SW 1271 (cell line): ENCODE data around the gene TMEM187.

ENCODE experiments used
- DNase-seq, 2 experiments: peaks; one replicate each; lab custom pipeline; 2025; lab: John Stamatoyannopoulos, UW

TMEM187 gene

DNA sequence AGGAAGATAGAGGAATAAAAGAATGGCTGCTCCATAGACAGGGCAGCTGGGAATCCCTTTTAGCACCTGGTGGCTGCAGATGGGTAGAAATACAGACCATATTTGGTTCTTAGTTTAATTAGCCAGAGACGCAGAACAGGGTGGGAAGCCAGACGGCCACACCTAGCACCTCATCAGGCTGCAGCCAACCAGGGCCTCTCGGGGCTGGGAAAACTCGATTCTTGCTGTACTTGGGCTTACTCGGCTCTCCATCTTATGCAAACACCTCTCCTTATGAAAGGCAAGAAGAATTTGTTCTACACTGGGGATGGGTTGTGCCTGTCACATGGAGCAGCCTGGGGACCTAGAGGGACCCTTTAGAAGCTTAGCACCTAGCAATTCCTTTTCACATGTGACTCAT, 27.5 kb downstream of the TMEM187 start:
- no peak for DNase-seq

DNA sequence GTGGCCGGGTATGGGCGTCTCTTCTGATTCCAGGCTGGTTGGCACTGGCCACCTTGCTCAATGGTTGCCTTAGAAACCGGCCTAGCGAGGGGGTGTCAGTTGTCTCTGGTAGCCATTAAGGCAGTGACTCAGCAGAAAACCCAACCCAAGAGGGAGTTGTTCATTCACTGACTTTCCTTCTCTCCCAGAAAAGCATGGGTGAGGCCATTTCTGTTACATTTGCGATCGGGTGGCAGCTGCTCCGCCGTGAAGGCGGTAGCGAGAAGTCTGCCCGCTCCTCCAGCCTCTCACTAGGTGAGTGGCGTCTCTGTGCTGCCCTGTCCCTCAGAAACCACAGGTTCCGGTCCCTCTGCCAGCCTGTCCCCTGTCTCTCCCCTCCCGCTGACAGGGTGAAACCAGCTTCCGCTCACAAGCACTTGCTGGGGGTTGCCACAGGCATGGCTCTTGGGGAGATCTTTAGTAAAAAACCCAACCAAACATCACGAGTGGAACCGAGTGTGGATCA, 29.7 kb downstream of the TMEM187 start:
- DNase-seq = no peak

DNA sequence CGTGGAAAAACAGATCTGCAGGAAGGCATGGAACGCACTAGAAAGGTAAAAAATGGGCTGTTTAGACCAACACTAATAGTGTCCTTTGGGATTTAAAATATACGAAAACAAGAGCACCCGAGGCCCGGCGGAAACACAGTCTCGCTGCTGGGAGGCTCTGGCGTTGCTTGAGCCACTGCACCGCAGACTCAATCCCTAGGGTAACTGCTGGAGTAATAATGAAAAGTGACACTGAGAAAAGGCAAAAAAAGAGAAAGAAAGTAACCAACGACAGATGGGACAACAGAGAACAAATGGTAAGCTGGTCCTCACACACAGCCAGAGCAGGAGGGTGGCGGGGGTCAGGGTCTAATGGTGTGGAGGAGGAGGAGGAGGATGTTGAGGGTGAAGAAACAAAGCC, 31.8 kb downstream of the TMEM187 start:
- no peak for DNase-seq

DNA sequence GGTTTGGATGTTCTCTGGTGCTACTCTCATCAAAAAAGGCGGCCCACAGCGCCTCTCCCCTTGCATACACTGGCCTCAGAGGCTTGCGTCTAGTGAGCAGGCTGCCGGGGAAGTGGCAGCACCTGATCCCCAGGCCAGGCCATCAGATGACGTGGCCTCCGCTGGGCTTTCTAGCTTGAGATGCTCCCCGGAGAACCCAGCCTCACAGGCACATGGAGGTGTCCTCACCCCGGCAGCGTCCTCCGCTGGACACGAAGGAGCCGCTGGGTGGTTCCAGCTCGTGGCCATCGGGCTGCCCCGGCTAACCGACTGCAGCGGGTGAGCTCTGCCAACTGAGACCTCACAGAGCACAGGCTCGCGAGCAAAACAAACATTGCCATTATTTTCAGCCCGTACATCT, 34.4 kb downstream of the TMEM187 start:
- DNase-seq = no peak

DNA sequence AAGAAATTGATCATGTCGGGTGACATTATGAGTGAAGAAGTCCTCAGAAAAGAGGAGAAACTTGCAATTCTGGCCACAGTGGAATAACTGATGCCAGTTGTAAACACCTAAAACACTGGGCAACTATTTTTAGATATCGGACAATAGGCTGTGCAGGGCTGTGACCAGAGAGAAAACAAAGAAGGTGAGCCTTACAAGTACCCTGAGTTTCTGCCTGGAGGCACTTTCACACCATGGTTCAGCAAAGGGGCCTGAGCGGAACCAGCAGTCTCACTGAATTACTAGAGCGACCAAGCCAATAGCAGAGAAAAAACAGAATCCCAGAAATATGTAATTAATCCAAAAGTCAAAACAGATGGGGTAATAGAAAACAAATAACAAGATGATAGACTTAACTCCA, 36.0 kb downstream of the TMEM187 start:
- no peak for DNase-seq

DNA sequence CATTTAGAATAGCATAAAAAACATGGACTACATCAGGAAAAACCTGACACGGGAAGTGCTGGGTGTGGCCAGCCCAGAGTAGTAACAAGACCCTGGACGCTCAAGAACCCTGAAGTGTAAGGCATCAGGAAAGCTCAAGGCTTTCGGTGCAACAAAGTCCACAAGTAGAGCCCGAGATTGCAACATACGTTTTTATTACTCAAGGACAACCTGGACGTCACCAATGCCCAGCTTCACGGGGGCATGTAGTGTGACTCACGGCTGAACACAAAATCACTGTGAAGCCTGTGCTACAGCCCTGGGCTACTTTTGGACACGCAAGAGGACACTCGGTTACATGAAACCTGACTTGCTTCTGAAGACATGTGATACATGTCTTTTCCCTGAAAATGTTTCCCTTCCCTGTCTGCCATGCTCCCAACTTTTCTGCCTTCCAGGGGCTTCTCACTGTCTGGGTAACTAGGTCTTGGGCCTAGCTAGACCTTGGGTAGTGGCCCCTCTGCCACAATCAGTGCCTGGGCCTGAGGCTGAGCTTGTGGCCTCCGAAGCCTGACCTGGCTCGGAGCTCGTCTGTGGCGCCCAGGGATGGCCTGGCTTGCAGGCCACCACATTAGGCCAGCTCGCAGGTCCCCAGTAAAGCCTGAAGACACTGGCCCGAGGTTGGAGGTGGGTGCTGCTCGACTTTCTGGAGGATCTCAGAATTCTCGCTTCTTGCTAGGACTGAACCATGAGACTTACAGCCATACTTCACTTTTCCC, 38.0 kb downstream of the TMEM187 start:
- DNase-seq = no peak

DNA sequence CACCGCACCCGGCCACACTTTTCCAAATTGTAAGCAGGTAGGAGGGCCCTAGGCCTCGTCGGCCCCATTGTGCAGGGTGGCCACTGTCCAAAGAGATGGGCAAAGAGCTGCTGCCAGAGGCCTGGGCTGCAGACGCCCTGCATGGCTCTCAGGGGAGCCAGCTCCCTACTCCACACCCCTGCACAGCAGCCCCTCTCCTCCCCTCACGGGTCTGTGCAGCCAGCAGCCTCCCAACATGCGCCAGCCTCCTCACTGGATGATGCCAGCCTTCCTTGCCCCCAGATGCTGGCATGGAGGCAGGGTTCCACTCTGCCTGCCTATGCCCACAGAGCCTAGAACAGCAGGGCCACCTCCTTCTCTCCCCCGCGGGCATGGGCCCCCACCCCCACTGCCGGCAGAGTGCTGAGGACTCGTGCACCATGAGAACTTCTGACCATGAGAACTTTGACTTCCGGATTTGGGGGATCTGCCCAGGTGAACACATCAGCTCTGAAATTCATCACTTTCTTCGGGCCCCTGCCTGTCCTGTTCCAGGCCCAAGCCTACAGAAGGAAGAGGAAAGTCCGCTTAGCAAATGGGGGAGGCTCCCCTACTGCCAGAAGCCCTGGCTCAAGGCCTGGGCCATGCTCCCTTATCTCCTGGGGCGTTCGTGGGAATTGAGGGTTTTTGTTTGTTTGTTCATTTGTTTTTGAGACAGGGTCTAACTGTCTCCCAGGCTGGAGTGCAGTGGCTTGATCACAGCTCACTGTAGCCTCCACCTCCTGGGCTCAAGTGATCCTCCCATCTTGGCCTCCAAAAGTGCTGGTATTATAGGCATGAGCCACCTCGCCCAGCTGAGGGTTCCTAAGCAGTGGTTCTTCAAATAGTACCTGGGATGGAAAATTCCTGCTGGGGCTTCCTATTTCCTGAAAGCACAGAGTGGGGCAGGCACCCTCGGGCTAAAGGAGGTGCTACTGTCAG, 39.1 kb downstream of the TMEM187 start:
- DNase-seq = no peak

DNA sequence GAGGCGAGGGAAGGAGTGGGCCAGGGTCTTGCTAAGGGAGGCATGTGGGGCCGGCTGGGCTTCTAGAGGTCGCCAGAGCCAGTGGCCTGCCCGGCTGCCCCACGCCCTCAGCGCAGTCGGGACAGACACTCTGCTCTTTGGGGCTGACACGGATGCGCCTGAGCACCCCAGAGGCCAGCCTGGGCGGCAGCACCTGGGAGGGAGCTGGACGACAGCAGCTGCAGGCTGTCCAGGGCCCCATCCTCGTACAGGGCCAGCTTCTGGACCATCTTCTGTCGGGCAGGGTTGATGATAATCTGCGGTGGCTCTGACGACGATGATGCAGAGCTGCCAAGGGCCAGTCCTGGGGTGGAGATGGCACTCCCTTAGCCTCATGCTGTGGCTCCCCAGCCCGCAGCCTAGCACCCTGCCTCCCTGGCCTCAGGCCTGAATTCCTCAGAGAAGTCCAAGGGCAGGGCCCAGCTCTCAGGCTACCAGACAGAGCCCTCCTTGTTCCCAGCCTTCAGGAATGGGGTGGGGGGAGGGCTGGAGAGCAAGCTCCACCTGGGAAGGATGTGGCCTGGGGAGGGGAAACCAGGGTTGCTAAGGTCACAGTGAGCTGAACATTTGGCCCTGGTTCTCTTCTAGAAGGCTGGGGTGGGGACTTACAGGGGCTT, 39.9 kb downstream of the TMEM187 start:
- DNase-seq = no peak

DNA sequence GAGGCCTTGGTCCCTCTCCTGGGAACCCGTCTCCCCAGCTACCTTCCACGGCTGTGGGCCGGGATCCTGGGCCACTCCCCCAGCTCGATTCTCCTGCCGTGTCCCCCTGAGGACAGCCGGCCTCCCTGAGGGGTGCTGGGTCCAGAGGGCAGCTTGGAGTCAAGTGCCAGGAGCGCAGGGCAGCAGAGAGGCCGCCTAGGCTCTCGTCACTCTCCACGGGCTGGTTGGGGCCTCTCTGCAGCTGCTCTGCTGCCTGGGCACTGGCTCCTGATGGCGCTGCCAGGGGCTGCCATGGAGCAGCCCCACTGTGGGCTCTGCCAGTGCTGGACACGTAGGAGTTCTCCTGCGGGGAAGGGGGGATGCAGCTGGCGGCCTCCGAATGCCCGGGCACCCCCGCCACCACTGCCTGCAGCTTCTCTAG, 40.5 kb downstream of the TMEM187 start:
- DNase-seq = no peak

DNA sequence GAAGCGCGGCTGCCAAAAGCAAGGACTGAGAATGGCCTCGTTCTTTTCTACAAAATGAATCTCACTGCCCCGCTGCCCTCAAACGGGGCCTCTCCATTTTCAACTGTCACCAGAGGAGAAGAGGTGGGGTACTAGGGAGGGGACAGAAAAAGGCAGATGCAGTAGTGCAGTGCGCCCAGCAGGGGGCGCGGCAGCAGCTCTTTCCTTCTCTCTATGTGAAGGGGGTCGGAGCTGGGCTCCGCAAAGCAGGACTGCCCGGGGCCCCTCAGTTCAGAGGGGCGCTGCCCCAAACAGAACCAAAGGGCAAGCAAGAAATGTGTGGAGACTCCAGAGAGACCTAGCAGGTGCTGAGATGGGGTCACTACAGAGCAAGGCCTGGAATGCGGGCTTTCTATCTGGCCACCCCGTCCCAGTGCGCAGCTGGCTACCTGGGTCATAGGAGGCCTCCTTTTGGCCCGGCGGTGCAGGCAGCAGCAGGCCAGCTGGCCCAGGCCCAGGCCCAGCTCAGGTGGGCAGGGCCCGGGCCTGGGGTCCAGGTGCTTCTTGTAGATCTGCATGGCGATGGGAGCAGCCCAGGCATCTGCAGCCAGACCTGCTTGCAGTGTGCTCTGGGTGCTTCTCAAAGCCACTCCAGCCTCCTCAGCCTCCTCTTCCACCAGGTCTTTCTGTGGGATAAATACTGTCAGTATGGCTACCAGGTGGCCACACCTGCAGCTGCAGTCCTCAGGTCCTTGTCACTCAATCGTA, 41.2 kb downstream of the TMEM187 start:
- peak in 1 of 2 experiments; percentile 21 for DNase-seq

DNA sequence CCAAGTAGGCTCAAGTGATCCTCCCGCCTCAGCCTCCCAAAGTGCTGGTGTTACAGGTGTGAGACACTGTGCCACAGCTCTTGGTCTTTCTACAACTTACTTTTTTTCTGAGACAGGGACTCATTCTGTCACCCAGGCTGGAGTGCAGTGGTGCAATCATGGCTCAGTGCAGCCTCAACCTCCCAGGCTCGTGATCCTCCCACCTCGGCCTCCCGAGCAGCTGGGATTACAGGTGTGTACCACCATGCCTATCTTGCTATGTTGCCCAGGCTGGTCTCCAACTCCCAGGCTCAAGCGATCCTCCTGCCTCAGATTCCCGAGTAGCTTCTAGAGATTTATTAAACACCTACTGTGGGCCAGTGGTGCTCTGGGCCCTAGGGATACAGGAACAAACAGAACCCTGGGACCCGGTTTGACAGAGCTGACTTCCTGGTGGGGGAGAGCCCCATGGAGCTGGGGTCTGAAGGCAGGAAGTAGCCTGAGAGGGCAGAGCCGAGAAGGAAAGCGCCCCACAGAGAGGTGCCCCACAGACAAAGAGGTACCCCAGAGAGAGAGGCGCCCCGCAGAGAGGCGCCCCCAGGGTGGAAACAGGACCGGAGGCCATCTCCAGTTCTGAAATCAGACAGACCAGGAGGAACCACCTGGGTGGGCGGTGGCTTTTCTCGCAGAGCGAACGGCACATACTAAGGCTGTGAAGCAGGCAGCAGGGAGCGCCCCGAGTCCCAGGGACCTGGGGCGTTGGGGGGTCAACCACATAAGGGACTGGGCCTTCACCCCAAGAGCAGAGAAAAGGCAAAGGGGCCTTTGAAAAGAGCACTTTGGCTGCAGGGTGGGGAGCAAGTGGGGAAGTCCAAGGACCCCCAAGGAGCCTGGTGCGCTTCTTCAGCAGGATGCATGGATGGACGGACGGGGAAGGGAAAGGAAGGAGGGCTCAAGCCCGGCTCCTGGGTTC, 42.2 kb downstream of the TMEM187 start:
- no peak for DNase-seq

DNA sequence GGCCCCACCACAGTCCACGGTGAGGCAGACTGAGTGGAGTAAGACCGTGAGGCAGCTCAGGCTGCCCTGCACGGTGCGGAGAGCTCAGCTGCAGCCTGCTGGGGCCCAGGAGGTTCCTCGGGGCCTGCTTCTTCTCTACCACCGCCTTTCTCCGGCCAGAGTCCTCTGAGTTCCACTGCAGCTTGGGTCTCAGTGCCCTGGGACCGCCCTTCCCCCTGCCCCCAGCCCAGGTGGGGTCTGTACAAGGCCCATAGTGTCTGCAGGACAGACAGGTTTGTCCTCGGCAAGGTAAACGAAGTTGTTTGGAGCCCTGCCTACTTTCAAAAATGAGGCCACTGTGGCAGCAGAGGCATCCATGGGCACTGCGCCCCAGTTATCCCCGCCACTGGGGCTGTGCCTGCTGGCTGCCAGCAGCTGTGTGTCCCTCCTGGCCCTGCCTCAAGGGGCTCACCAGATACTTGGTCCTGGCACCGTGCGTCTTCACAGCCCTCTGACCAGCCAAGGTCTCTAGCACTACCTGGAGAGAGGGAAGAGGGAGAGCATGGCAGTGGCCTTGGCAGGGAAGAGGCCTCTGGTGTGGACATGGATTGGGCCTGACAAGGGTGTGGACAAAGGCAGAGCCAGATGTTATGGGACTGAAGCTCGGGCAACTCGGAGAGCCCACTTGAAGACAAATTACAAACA, 43.2 kb downstream of the TMEM187 start:
- no peak for DNase-seq

DNA sequence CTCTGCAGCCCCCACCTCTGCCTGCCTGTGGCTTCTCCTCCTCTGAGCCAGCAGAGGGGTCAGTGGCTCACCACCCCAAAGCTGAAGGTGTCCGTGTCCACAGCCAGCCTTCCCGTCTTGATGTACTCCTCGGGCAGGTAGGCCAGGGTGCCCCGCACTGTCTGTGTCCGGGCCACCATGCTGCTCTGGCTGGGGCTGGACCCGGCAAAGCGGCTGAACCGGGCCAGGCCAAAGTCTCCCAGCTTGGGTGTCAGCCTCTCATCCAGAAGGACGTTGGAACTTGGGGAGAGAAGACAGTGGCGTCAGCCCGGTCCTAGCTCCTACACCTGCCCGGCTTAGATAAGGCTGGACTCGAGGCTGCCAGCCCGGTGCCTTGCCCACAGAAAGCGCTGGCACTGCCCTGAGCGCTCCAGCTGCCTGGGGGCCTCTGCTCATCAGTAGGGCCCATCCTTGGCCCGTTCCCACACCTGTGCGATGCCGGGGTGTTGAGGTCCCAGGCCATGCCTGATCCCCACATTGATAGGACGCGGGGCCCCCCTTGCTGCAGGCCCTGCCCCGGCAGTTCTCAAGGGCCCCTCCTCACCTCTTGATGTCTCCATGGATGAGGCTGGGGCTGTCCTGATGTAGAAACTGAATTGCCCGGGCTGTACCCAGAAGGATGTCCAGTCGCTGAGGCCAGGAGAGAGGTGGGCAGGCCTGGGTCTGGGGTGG, 44.0 kb downstream of the TMEM187 start:
- DNase-seq = no peak

DNA sequence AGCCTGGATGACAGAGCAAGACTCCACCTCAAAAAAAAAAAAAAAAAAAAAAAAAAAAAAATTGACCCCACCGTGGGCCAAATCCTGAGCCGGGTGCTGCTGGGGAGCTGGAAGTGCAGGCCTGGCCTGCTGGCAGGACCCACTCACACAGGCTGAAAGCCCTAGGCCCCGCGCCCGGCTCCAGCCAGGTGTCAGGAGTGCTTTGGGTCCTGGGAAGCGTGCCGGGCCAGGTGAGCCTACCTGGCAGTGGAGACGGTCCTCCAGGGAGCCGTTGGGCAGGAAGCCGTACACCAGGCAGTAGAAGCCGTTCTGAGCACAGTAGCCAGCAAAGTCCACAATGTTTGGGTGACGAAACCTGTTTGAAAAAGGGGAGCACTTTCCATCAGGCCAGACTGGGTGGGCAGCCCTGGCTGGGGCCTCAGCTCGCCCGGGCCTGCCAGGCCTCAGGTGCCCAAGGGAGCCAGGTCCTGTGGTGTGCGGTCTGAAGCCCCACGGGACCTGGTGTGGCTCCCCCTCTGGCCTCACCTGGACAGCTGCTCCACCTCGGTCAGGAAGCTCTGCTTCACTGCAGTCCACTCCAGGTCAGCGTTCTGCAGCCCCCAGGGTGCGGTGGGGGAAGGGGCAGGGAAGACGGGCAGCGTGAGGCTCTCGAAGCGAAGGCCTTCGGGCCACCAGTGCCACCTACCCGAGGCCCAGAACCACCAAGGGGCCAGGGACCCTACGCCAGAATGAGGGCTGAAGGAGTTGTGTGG, 45.4 kb downstream of the TMEM187 start:
- no peak for DNase-seq

DNA sequence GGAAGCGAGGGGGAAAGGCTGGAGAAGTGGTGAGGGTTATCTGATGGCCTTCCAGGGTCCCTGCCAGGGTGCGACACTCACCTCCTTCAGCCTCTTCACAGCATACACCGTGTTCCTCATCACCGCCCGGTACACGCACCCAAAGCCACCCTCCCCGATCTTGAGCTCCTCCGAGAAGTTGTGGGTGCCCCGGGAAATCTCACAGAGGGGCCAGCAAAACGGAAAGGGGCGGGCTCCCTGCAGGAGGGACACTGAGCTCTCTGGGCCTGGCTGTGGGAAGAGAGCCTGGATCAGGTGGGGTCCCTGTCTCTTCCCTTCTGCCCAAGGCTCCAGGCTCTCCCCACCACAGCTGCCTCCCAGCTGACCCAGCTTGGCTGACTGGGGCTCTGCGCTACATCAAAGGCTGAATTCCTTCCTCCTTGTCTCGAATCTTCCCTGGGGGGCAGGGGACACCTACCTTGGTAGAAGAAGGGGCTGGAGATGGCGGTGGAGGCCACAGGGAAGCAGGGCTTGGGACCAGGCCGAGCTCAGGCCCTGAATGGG, 46.0 kb downstream of the TMEM187 start:
- DNase-seq = no peak

DNA sequence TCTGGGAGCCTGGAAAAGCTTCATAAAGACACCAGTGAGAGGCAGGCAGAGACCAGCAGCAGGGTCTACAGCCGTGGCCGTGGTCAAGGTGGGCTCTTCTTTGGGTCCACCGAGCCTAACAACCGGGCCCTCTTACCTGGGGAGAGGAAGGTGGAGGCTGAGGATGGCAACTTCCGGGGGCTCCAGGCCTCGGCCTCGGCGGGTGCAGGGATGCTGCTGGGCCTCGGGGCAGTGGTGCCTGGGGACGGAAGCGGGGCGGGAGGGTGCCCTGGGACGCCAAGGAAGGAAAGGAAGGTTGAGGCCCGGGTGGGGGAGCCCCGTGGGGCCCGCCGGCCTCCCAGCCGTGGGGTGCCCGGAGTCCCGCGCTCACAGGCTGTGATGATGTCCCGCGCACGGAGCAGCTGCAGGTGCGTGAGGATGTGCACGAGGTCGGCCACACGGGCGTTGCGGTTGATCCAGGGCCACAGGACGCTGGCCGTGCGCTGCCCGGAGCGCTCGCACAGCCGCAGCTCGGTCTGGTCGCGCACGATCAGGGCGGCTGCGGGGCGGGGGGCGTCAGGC, 46.6 kb downstream of the TMEM187 start:
- DNase-seq = no peak

DNA sequence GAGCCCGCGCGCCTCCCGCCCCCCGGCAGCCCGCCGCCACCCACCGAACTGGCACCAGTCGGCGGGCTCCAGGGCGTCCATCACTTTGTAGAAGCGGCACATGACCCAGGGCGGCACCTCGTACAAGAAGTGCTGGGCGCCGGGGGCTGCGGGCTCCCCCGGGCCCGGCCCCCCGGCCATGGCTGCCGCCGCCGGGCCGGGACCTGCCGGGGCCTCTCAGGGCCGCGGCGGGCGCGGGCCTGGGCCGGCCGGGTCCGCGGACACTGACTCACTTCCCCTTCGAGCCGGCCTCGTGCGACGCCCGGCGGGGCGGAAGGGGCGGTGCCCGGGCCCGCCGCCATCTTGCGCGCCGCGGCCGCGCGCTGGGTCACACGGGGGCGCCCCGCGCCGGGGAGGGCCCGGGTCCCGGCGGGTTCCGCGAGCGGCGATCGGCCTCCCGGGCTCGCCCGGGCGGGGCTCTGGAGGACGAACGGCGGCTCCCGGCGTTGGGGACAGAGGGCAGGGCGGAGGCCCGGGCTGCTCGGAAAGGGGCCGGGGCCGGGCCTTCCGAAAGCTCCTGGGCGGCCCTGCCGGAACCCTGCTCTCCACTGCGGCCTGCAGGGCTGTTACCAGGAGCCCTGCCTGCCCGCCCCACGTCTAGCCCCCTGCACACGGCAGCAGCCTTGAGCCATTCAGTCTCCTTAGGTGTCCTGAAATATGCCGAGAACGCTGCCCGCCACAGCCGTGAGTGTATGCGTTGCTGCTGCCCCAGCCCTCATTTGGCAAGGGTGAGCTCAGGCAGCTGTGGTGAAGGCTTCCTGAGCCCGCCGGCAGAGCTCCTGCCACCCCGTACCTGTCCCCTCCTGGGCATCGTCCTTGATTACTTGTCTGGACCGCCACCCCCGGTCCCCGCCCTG, 47.3 kb downstream of the TMEM187 start, which contains the start of gene IRAK1:
TSS of gene IRAK1 (minus strand) at position 270 of the 896 bp plus-strand sequence. CDS start at position 180, 90 bp downstream.
- peak in 1 of 2 experiments; percentile 14 for DNase-seq
